ENCODE data around the gene DGKH. TPM values are rescaled to one million over a fixed set of nuclear protein-coding genes. Genes with fewer than 3 reads are reported as not detected.

The DGKH gene
- total RNA-seq, 1 donor from 2014 or later: 9.6 TPM

- Mint-ChIP-seq H3K9me3 (peaks cover 11% of the 10 kb centered on the region), H3K36me3 (peaks cover 3% of the 10 kb centered on the region), H3K4me3 (peak overlapping the region; percentile 90), H3K27ac (peak overlapping the region; percentile 87), H3K4me1 (ENCODE audit: unreplicated experiment) (peaks cover 13% of the 10 kb centered on the region), H3K27me3 (peaks cover 43% of the 10 kb centered on the region)
- DNase-seq (ENCODE audit: extremely low spot score, unreplicated experiment): no peak
- no peak for TF ChIP-seq CTCF (conservative IDR thresholded peaks at IDR 0.05)
Observed at GRCh38 chr13:42038661-42039456, 9.6 kb upstream of the DGKH start.

DNA sequence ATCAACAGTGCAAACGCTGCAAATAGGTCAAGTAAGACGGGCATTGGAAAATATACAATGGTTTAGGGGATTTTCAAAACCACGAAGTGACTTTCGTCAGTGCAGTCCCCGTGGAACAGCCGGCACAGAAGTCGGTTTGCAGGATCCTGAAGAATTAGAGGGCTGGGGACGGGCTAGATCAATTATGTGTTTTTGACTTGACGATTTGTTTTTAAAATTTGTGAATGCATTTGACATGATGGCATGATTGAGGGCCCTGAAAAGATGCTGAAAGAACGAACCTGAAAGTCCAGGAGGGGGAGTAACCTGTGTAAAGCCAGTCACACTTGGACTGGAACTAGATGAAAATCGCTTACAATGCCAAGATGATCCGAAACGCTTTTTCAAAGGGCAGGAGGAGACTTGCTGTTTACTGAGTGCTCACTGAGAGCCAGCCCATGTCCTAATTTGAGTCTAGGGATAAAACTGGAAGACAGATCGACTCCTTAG is 8.9 kb upstream of the DGKH start:
- Mint-ChIP-seq H3K9me3 (peaks cover 8% of the 10 kb centered on the region), H3K4me3 (peak overlapping the region; percentile 90), H3K4me1 (ENCODE audit: unreplicated experiment) (peaks cover 13% of the 10 kb centered on the region), H3K36me3 (peaks cover 3% of the 10 kb centered on the region), H3K27ac (peak overlapping the region; percentile 87), H3K27me3 (peaks cover 47% of the 10 kb centered on the region)
- no peak for TF ChIP-seq CTCF (conservative IDR thresholded peaks at IDR 0.05)
- DNase-seq (ENCODE audit: extremely low spot score, unreplicated experiment): no peak

- DNase-seq (ENCODE audit: extremely low spot score, unreplicated experiment): peak; percentile 87
- peaks cover 51% of the 10 kb centered on the region for H3K27me3 Mint-ChIP-seq
- H3K4me1 Mint-ChIP-seq (ENCODE audit: unreplicated experiment): peaks cover 13% of the 10 kb centered on the region
Observed at GRCh38 chr13:42039946-42040729, 8.3 kb upstream of the DGKH start.

DNA sequence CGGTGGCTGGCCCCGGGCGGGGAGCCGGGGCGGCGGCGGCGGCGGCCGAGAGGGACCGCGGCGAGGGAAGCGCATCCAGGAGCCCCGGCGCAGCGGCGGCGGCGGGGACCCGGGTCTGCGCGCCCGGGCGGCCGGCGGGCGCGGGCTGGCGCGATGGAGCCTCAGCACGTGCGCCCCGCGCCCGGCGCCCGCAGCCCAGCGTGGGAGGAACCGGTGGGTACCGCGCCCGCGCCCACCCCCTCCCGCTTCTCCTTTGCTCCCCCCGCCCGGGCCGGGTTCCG is 7.8 kb upstream of the DGKH start:
- Mint-ChIP-seq H3K4me3 (no peak overlapping the region), H3K27ac (no peak overlapping the region), H3K9me3 (peaks cover 5% of the 10 kb centered on the region), H3K36me3 (no peaks in the 10 kb centered on the region), H3K4me1 (ENCODE audit: unreplicated experiment) (peaks cover 13% of the 10 kb centered on the region), H3K27me3 (peaks cover 56% of the 10 kb centered on the region)
- no peak for DNase-seq (ENCODE audit: extremely low spot score, unreplicated experiment)
- TF ChIP-seq CTCF (conservative IDR thresholded peaks at IDR 0.05): no peak

More at GRCh38 chr13:42039946-42040729, 8.3 kb upstream of the DGKH start:
- TF ChIP-seq CTCF (conservative IDR thresholded peaks at IDR 0.05): peak; percentile 38
- no peaks in the 10 kb centered on the region for H3K36me3 Mint-ChIP-seq
- peaks cover 5% of the 10 kb centered on the region for H3K9me3 Mint-ChIP-seq
- peak overlapping the region; percentile 90 for H3K4me3 Mint-ChIP-seq
- peak overlapping the region; percentile 87 for H3K27ac Mint-ChIP-seq

- Mint-ChIP-seq H3K4me1 (ENCODE audit: unreplicated experiment) (peaks cover 13% of the 10 kb centered on the region), H3K27ac (peak overlapping the region; percentile 90), H3K4me3 (peak overlapping the region; percentile 97), H3K36me3 (no peaks in the 10 kb centered on the region), H3K27me3 (peaks cover 61% of the 10 kb centered on the region), H3K9me3 (peaks cover 2% of the 10 kb centered on the region)
- peak; percentile 75 for DNase-seq (ENCODE audit: extremely low spot score, unreplicated experiment)
- no peak for TF ChIP-seq CTCF (conservative IDR thresholded peaks at IDR 0.05)
Observed at GRCh38 chr13:42041011-42041683, 7.3 kb upstream of the DGKH start.

Data from type B pancreatic cell (in vitro differentiated cells).